ENCODE results near the gene CDC42BPA. TPM values are rescaled to one million over a fixed set of nuclear protein-coding genes. Genes with fewer than 3 reads are reported as not detected.
A peak's percentile ranks its signal among the peaks of the same experiment; 100 is the strongest.
"Not testable (repeated sequence)": the region's sequence is repeated elsewhere in the genome, so short reads cannot be mapped to it uniquely, and the experiment has no call there.

The CDC42BPA gene
- total RNA-seq, 1 donor from 2014 or later = 55.2 TPM

GRCh38 chr1:227192163-227192562 is 126.1 kb downstream of the CDC42BPA start:
- DNase-seq = no peak

- no peak for DNase-seq
Measured at GRCh38 chr1:227191607-227192006, 126.7 kb downstream of the CDC42BPA start.

DNA sequence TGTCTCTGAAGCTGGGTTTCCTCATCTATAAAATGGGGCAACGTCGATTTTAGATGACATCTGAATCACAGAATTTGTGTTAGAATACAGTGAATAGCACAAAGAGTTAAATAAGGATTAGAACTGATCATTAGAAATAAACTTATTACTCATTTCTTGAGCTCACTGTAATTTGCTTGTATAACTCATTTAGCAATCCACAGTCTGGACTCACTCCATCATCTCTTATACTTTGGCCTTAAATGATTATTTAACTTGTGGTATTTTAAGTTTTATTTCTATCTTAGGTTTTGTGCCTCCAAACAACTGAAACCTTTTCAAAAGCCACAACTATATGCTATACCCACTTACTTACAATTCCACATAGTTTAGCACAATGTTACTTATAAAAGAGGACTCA is 128.0 kb downstream of the CDC42BPA start:
- no peak for DNase-seq

DNA sequence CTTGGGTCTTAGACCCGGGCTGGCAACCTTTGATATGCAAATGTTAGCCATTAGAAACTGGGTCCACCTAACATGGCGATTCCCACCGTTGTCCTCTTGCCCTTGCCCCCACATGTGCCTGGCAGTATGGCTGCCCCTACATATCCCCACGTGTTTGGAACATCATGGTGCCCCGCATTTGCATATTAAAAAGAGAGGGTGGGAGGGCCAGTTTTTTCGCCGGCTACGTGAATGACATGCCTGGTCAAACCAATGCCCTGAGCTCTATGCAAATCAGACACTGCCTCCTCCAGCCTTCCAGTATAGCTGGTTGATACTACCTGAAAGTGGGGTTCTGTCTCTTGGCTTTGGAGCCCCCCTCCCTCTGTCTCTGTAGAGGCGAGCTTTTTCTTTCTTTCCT is 133.0 kb downstream of the CDC42BPA start:
- DNase-seq = no peak

DNA sequence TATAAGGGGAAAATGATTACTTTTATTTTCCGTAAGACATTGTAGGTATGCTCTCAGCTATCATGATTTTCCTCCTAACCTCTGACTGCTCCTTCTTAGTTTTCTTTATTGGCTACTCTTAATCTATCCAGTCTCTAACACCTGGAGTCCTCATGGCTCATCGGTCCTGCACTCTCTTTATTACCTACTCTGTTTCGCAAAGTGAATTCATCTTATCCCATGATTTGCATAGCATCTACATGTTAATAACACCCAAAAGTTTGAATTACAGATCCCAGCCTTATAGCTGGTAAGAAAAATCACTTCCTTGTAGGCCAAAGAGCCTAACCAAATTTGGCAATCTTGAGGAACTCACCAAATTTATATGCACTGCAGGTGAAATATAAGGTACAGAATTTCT is 136.3 kb downstream of the CDC42BPA start:
- no peak for DNase-seq

DNA sequence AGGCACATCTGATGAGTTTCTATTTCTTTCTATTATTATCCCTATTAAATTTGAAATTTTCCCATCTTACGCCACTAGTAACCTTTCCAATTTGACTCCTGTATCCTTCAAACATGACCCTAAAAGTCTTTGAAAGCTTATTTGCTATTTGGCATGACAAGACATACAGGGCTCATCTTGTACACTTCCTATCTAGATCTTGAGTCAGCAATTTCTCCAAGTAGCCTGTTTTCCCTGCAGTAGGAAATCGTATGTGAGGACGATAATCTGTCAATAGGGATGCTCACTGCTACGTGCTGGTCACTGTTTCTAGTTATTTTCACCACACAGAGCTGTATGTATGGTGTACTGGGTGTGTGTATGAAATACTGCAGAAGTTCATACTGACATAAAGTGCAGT is 142.7 kb downstream of the CDC42BPA start:
- no peak for DNase-seq

DNA sequence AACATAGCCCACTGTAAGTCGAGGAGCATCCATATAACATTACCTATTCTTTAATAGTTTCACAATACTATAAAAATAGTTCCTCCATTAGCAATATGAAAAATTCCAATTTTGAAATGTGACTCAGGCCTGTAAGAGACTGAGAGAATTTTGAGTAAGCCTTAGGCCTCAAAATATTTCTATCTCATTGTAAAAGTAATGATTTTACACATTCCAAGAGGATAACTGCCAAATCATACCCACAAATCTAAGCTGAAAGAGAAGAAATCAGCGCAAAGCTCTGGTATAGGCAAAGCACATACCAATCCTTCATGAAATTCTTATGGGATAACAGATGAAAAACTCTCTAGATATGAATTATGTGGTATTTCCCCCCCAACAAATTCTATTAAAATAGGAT is 144.1 kb downstream of the CDC42BPA start:
- DNase-seq = no peak

DNA sequence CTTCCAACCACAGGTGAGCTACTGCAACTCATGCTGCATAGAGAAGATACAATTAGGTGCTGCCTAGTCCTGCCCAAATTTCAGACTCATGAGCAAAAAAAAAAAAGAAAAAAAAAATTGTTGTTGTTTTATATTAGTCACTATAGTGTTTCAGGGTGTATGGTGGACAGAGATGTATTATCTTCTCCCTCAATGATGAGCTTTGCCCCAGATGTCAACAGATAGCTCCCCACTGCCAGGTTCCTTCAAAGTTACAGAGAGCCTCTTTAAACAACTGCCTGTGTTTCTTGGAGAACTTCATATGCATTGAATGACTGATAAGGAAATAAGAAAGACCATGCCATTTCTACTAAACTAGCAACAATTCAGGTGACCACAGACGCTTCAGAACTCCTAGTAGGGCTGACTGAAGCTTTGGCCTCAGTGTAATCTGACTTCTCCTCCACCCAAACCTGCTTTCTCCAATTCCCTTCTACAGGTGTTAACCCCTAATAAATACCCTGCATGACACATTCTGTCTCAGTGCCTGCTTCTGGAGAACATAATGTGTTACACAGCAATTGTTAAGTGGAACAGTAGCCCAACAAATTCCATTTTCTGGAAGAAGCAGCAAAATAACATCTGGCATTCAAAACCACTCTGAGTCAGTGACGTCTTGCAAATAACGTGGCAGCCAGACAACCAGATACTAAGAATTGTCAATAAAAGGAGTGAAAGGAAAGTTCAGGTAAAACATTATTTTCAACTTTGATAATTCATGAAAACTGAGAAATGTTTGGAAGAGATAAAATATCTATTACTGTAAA is 147.7 kb downstream of the CDC42BPA start:
- DNase-seq = peak; percentile 42

- no peak for DNase-seq
Measured at GRCh38 chr1:227169343-227169742, 148.9 kb downstream of the CDC42BPA start.

GRCh38 chr1:227167276-227168101 is 150.8 kb downstream of the CDC42BPA start:
- DNase-seq = no peak

- DNase-seq = no peak
Measured at GRCh38 chr1:227166559-227166958, 151.7 kb downstream of the CDC42BPA start.

GRCh38 chr1:227161470-227161869 is 156.8 kb downstream of the CDC42BPA start:
- DNase-seq = no peak

GRCh38 chr1:227156520-227156919 is 161.8 kb downstream of the CDC42BPA start:
- no peak for DNase-seq

DNA sequence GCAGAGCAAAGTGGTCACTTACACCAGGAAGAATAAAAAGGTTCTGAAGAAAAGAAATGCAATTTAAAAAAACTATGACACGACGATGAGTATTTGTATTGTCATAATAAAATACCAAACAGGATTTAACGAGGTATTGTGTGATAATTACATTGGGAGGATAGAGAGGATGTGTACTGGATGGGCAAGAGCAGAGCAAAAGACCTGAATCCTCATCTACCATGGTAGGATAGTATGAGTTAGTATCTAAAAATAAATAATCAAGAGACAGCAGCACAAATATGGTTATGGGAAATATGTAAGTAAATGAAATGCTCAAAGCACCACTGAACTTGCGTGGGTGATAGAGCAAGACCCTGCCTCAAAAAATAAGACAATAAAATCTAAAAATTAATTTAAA is 162.6 kb downstream of the CDC42BPA start:
- DNase-seq = no peak

DNA sequence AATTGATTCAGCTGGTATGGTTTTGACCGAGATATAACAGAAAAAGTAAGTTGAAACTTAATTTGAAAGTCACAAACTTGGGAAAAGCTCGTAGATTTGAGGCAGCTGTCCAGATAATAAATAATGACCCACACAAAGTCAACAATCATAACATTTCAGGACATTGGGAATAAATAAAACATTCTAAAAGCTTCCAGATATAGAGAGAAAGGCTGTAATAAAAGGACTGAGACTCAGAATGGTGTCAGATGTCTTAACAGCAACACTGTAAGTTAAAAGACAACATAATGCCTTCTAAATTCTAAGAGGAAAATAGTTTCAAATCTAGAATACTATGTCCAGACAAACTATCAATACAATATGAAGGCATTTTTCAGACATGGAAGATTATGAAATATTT is 163.3 kb downstream of the CDC42BPA start:
- no peak for DNase-seq

GRCh38 chr1:227152525-227152924 is 165.8 kb downstream of the CDC42BPA start:
- no peak for DNase-seq

DNA sequence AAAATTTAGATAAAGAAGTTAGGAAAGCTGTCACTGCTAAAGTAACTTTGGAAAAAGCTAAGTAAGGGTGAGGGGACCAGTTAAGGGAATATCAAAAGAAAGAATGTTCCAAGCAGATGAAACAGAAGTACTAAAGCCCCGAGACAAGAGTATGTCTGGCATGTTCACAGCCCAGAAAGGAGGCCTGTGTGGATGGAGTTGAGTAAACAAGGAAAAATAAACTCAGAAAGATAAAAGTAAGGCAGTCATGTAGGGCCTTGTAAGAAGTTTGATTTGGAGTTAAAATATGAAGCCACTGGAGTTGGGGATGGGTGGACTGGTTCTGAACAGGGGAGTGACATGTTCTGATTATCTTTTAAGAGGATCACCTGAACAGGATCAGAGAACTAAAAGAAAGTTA is 177.9 kb downstream of the CDC42BPA start:
- no peak for DNase-seq

- no peak for DNase-seq
Measured at GRCh38 chr1:227136210-227136820, 182.0 kb downstream of the CDC42BPA start.

DNA sequence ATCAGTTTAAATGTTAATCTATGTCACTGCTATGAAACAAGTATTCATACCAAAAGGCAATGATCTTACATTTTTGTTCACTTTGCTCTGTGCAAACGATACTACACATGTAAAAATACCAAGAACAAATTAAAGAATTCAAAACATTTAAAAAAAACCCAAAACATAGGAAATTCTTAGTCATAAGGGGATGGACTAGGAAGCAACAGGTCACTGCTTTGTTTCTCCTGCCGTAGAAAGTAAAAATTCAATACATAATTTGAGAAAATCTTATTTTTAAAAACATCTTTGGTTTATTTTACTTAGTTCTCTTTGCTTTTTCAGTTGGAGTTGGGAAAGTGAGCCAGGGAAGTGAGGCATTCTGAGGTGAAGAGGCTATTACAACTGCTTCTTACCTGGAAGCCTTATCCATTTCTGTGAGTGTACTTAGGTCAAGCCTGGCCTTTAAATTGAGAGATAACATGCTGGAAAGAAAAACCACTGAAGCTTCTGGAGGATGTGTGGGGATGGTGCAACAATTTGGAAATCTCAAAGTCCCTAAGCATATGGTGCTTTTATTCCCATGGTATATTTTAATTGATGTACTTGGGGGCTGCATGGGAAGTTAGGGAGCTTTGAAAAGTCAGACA is 183.5 kb downstream of the CDC42BPA start:
- no peak for DNase-seq

DNA sequence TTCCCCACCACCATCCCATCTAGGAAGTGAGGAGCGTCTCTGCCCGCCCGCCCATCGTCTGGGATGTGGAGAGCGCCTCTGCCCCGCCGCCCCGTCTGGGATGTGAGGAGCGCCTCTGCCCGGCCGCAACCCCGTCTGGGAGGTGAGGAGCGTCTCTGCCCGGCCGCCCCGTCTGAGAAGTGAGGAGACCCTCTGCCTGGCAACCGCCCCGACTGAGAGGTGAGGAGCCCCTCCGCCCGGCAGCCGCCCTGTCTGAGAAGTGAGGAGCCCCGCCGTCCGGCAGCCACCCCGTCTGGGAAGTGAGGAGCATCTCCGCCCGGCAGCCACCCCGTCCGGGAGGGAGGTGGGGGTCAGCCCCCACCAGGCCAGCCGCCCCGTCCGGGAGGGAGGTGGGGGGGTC is 185.6 kb downstream of the CDC42BPA start:
- not testable (repeated sequence) for DNase-seq

GRCh38 chr1:227131193-227131592 is 187.1 kb downstream of the CDC42BPA start:
- DNase-seq = no peak

- DNase-seq = no peak
Measured at GRCh38 chr1:227127891-227128290, 190.4 kb downstream of the CDC42BPA start.
